IMR-90 (cell line): ENCODE results near the gene CNTFR. TPM values are rescaled to one million over a fixed set of nuclear protein-coding genes. Genes with fewer than 3 reads are reported as not detected.

Experiments used
- ATAC-seq: fragments of 200-7000 bp; cut with Tn5 transposase; 2 replicates; pipeline ENCODE4 v1.9.1; 2020; ENCODE audit warnings: low read depth, mild to moderate bottlenecking, moderate library complexity
- BruUV-seq: library from RNA; stranded (reverse); fragments of 400-500 nt; replicated peaks from 2 replicates; lab custom pipeline; 2021; lab: Mats Ljungman, UMichigan
- CTCF ChIA-PET: fragments of 300-600 bp; formaldehyde crosslinking; extraction: SDS; loops from one replicate; lab custom pipeline; 2021; ENCODE audit warnings: antibody characterized with exemption; lab: Yijun Ruan, JAX
- POLR2A ChIA-PET: fragments of 300-600 bp; sonication (Branson Sonifier 250); formaldehyde crosslinking; loops from one replicate; lab custom pipeline; 2022; ENCODE audit warnings: antibody characterized with exemption; ENCODE audit not compliant: unreplicated experiment; lab: Charles Lee
- DNase-seq: peaks from one replicate; pipeline ENCODE4 v3.0.0; 2013
- H2AFZ ChIP-seq: replicated peaks from 2 replicates; pipeline ENCODE3; 2013; ENCODE audit warnings: low read length, mild to moderate bottlenecking; ENCODE audit not compliant: poor library complexity
- H2AK5ac ChIP-seq: 2 replicates; pipeline ENCODE4 v1.6.1; 2013; ENCODE audit warnings: low read depth, low read length, inconsistent platforms
- H2AK9ac ChIP-seq: replicated peaks from 2 replicates; pipeline ENCODE3; 2013; ENCODE audit warnings: mild to moderate bottlenecking, low read depth, low read length, moderate library complexity; ENCODE audit not compliant: poor library complexity
- H2BK120ac ChIP-seq: 2 replicates; pipeline ENCODE4 v1.6.1; 2013; ENCODE audit warnings: low read depth, low read length, inconsistent platforms
- H2BK15ac ChIP-seq: 3 replicates; pipeline ENCODE4 v1.6.1; 2013; ENCODE audit warnings: low read depth, low read length, inconsistent platforms
- H2BK20ac ChIP-seq: 2 replicates; pipeline ENCODE4 v1.6.1; 2013; ENCODE audit warnings: low read depth, mild to moderate bottlenecking, inconsistent platforms, low read length, moderate library complexity
- H2BK5ac ChIP-seq: 2 replicates; pipeline ENCODE4 v1.6.1; 2013; ENCODE audit warnings: mild to moderate bottlenecking, low read depth, low read length, inconsistent platforms; ENCODE audit not compliant: poor library complexity, severe bottlenecking
- H3K14ac ChIP-seq: replicated peaks from 2 replicates; pipeline ENCODE4 v1.6.1; 2013; ENCODE audit warnings: low read depth, low read length, inconsistent platforms
- H3K18ac ChIP-seq: 2 replicates; pipeline ENCODE4 v1.6.1; 2013; ENCODE audit warnings: low read depth, low read length, control low read depth
- H3K23ac ChIP-seq: 2 replicates; pipeline ENCODE4 v1.6.1; 2013; ENCODE audit warnings: low read depth, low read length, inconsistent platforms
- H3K27ac ChIP-seq: 2 replicates; pipeline ENCODE4 v1.5.1; 2013; ENCODE audit warnings: mild to moderate bottlenecking, control low read depth, low read length; ENCODE audit not compliant: insufficient read depth
- H3K27me3 ChIP-seq: 2 replicates; pipeline ENCODE4 v1.6.1; 2013; ENCODE audit warnings: low read length; ENCODE audit not compliant: control insufficient read depth, insufficient read depth
- H3K36me3 ChIP-seq: 2 replicates; pipeline ENCODE4 v1.6.1; 2013; ENCODE audit warnings: low read length, mixed read lengths; ENCODE audit not compliant: control insufficient read depth, insufficient read depth
- H3K4ac ChIP-seq: 2 replicates; pipeline ENCODE4 v1.6.1; 2013; ENCODE audit warnings: low read depth, low read length, inconsistent platforms
- H3K4me1 ChIP-seq: 2 replicates; pipeline ENCODE4 v1.6.1; 2013; ENCODE audit warnings: low read length, mixed read lengths; ENCODE audit not compliant: control insufficient read depth, insufficient read depth
- H3K4me2 ChIP-seq: 2 replicates; pipeline ENCODE4 v1.6.1; 2013; ENCODE audit warnings: low read depth, mild to moderate bottlenecking, control low read depth, low read length, moderate library complexity
- H3K4me3 ChIP-seq: 2 replicates; pipeline ENCODE4 v1.5.1; 2013; ENCODE audit warnings: low read depth, mild to moderate bottlenecking, control low read depth, low read length, moderate library complexity; ENCODE audit not compliant: insufficient read depth
- H3K56ac ChIP-seq: 2 replicates; pipeline ENCODE4 v1.6.1; 2013; ENCODE audit warnings: low read length, inconsistent platforms; ENCODE audit not compliant: insufficient read depth; ENCODE audit errors: extremely low read depth
- H3K79me1 ChIP-seq, 2 experiments: 2 replicates each; pipeline ENCODE4 v1.6.1; 2013; ENCODE audit warnings: low read length in 2 of 2, inconsistent platforms in 1 of 2, low read depth in 1 of 2
- H3K9ac ChIP-seq: 2 replicates; pipeline ENCODE4 v1.6.1; 2013; ENCODE audit warnings: low read depth, low read length, control low read depth
- H3K9me1 ChIP-seq: 2 replicates; pipeline ENCODE4 v1.6.1; 2013; ENCODE audit warnings: low read length, inconsistent platforms; ENCODE audit not compliant: insufficient read depth
- H3K9me3 ChIP-seq: 2 replicates; pipeline ENCODE4 v1.6.1; 2013; ENCODE audit warnings: low read length; ENCODE audit not compliant: control insufficient read depth, insufficient read depth
- H4K20me1 ChIP-seq: 2 replicates; pipeline ENCODE4 v1.6.1; 2013; ENCODE audit warnings: low read length, inconsistent platforms; ENCODE audit not compliant: insufficient read depth
- H4K5ac ChIP-seq: 2 replicates; pipeline ENCODE4 v1.6.1; 2013; ENCODE audit warnings: mild to moderate bottlenecking, low read depth, low read length, control low read depth
- H4K8ac ChIP-seq, 2 experiments: 2 replicates each; pipeline ENCODE4 v1.6.1; 2013; ENCODE audit warnings: low read depth in 2 of 2, low read length in 2 of 2, control low read depth in 1 of 2, inconsistent platforms in 1 of 2
- H4K91ac ChIP-seq: 2 replicates; pipeline ENCODE4 v1.6.1; 2013; ENCODE audit warnings: low read depth, low read length, inconsistent platforms; ENCODE audit not compliant: insufficient read depth
- BHLHE40 ChIP-seq: fragments of 150-350 bp; IDR thresholded peaks from 2 replicates; pipeline ENCODE4 v1.6.1; 2016; ENCODE audit warnings: mild to moderate bottlenecking, low read depth, low read length
- CEBPB ChIP-seq: IDR thresholded peaks from 2 replicates; pipeline ENCODE4 v1.6.1; 2012; ENCODE audit warnings: low read depth, low read length, improper control_type of control experiment
- CHD1 ChIP-seq: IDR thresholded peaks from 2 replicates; pipeline ENCODE4 v1.6.1; 2012; ENCODE audit warnings: low read depth, low read length, improper control_type of control experiment
- ELK1 ChIP-seq: fragments of 150-350 bp; IDR thresholded peaks from 2 replicates; pipeline ENCODE4 v1.6.1; 2016; ENCODE audit warnings: low read depth, mild to moderate bottlenecking, low read length, moderate library complexity, borderline replicate concordance
- FOS ChIP-seq: fragments of 150-350 bp; IDR thresholded peaks from 2 replicates; pipeline ENCODE4 v1.6.1; 2016; ENCODE audit warnings: low read depth, low read length
- MAFK ChIP-seq: IDR thresholded peaks from 2 replicates; pipeline ENCODE4 v1.6.1; 2012; ENCODE audit warnings: low read depth, low read length, improper control_type of control experiment
- MAZ ChIP-seq: IDR thresholded peaks from 2 replicates; pipeline ENCODE4 v1.6.1; 2012; ENCODE audit warnings: low read depth, mild to moderate bottlenecking, low read length, improper control_type of control experiment, moderate library complexity, borderline replicate concordance
- MXI1 ChIP-seq: IDR thresholded peaks from 2 replicates; pipeline ENCODE4 v1.6.1; 2012; ENCODE audit warnings: low read depth, mild to moderate bottlenecking, low read length, moderate library complexity, borderline replicate concordance
- NFE2L2 ChIP-seq: fragments of 150-350 bp; IDR thresholded peaks from 2 replicates; pipeline ENCODE4 v1.6.1; 2016; ENCODE audit warnings: low read depth, mild to moderate bottlenecking, low read length
- POLR2A ChIP-seq: IDR thresholded peaks from 2 replicates; pipeline ENCODE4 v1.6.1; 2012; ENCODE audit warnings: mild to moderate bottlenecking, low read depth, low read length
- RAD21 ChIP-seq: IDR thresholded peaks from 2 replicates; pipeline ENCODE4 v1.6.1; 2012; ENCODE audit warnings: low read length, improper control_type of control experiment
- RCOR1 ChIP-seq: IDR thresholded peaks from 2 replicates; pipeline ENCODE4 v1.6.1; 2012; ENCODE audit warnings: mild to moderate bottlenecking, low read length, improper control_type of control experiment; ENCODE audit not compliant: insufficient replicate concordance
- RFX5 ChIP-seq: IDR thresholded peaks from 2 replicates; pipeline ENCODE4 v1.8.0; 2012; ENCODE audit warnings: low read depth, mild to moderate bottlenecking, low read length, moderate library complexity
- SMC3 ChIP-seq: fragments of 150-350 bp; IDR thresholded peaks from 2 replicates; pipeline ENCODE4 v1.6.1; 2016; ENCODE audit warnings: low read depth, mild to moderate bottlenecking, antibody characterized with exemption, low read length, moderate library complexity
- USF2 ChIP-seq: fragments of 150-350 bp; IDR thresholded peaks from 2 replicates; pipeline ENCODE4 v1.6.1; 2017; ENCODE audit warnings: mild to moderate bottlenecking, antibody characterized with exemption, low read length, low read depth
- WGBS, 2 experiments: methylation state at CpG; one replicate each; pipeline versions ENCODE4 v1.1.5 to v1.1.7; 2013; ENCODE audit warnings: missing lambda C conversion rate in 2 of 2; ENCODE audit not compliant: insufficient read length in 1 of 2; ENCODE audit errors: extremely low coverage in 2 of 2; 5-methylcytosine and 5-hydroxymethylcytosine counted together
- dilution Hi-C: fragments of 300-500 bp; cut with HindIII; formaldehyde crosslinking; loops from one replicate; pipeline ENCODE4 v1.14.3; 2018; ENCODE audit warnings: low sequenced_read_pairs; ENCODE audit not compliant: unreplicated experiment
- in situ Hi-C: fragments of 300-500 bp; cut with MboI; formaldehyde crosslinking; loops from 3 replicates; pipeline ENCODE4 v1.14.3; 2019; ENCODE audit warnings: low sequenced_read_pairs, inconsistent platforms, mixed read lengths
- intact Hi-C: fragments of 100-400 bp; cut with micrococcal nuclease; formaldehyde crosslinking; loops from 2 replicates; pipeline ENCODE4 v1.10.0; 2022
- polyA plus RNA-seq, 3 experiments: library from polyadenylated mRNA; depleted of rRNA; stranded (reverse); fragments of >200 nt; gene quantifications; 2 replicates each; pipeline ENCODE4 v1.2.3, GENCODE V29; 2012; ENCODE audit warnings: low replicate concordance in 1 of 3
- total RNA-seq: library from RNA; depleted of rRNA; stranded (reverse); fragments of >200 nt; gene quantifications from 2 replicates; pipeline ENCODE4 v1.2.3, GENCODE V29; 2012

Gene CNTFR
- total and polyA plus RNA-seq, 2 of the 4 experiments (the other 2 are of a cell fraction) = not detected

GRCh38 chr9:34565856-34566255 lies 23.7 kb downstream of the CNTFR start:
- no peak overlapping the region for H3K4me3 ChIP-seq
- H3K9me1 ChIP-seq = no peaks in the 10 kb centered on the region
- H4K5ac ChIP-seq = no peak overlapping the region
- H4K20me1 ChIP-seq = no peaks in the 10 kb centered on the region
- BruUV-seq = no TSS peak
- intact Hi-C loops = no loop called here
- in situ Hi-C loops = no loop called here
- dilution Hi-C loops = no loop called here
- ATAC-seq = no peak
- H2AK5ac ChIP-seq = no peak overlapping the region
- no peak overlapping the region for H3K56ac ChIP-seq
- no peak overlapping the region for H2BK120ac ChIP-seq
- TF ChIP-seq BHLHE40 = no peak
- no peak for TF ChIP-seq NFE2L2
- TF ChIP-seq CEBPB = no peak
- no peak for TF ChIP-seq CHD1
- TF ChIP-seq RFX5 = no peak
- TF ChIP-seq MAFK = no peak
- no peak for TF ChIP-seq FOS
- no peak for TF ChIP-seq POLR2A
- TF ChIP-seq ELK1 = no peak
- no peak for TF ChIP-seq MXI1
- TF ChIP-seq RAD21 = no peak
- TF ChIP-seq USF2 = no peak
- TF ChIP-seq SMC3 = no peak
- TF ChIP-seq RCOR1 = no peak
- no peak for TF ChIP-seq MAZ
- no peak overlapping the region for H2AFZ ChIP-seq
- no peak overlapping the region for H3K23ac ChIP-seq
- H2BK20ac ChIP-seq = no peak overlapping the region
- no peak overlapping the region for H3K18ac ChIP-seq
- peaks cover 72% of the 10 kb centered on the region for H3K27me3 ChIP-seq
- peaks cover 3% of the 10 kb centered on the region; the same call in 1 of the 2 replicates for H3K9me3 ChIP-seq
- H3K79me1 ChIP-seq = no peaks in the 10 kb centered on the region
- H3K4me2 ChIP-seq = no peak overlapping the region
- ChIA-PET POLR2A (no interaction called here), CTCF (interaction anchor here (0.9 kb wide), 1 partner anchor 26 kb away, joined by 3 read pairs; no protein-coding TSS in a partner anchor)
- H3K4ac ChIP-seq = no peak overlapping the region
- no peak overlapping the region for H2BK5ac ChIP-seq
- no CpG with 5 or more reads among the region's 8 CpGs for WGBS, 2 experiments
- no peak overlapping the region for H3K14ac ChIP-seq
- no peak overlapping the region for H3K27ac ChIP-seq
- no peak overlapping the region for H4K91ac ChIP-seq
- H2AK9ac ChIP-seq = no peak overlapping the region
- no peak overlapping the region for H3K9ac ChIP-seq
- H2BK15ac ChIP-seq = no peak overlapping the region
- no peaks in the 10 kb centered on the region for H3K4me1 ChIP-seq
- DNase-seq = no peak
- H3K36me3 ChIP-seq = no peaks in the 10 kb centered on the region
- H4K8ac ChIP-seq = no peak overlapping the region
